HepG2 (cell line): ENCODE measurements around the gene GGT1. TPM values are rescaled to one million over a fixed set of nuclear protein-coding genes. Genes with fewer than 3 reads are reported as not detected.

Experiments used
- AHR ChIP-seq: IDR thresholded peaks from 2 replicates; pipeline ENCODE4 v1.6.1; 2018; ENCODE audit warnings: missing genetic modification reagents, missing compliant biosample characterization
- AKAP8 ChIP-seq: sonication (generic); formaldehyde crosslinking; IDR thresholded peaks from 2 replicates; pipeline ENCODE4 v1.5.1; 2020; ENCODE audit warnings: mild to moderate bottlenecking, missing genetic modification reagents
- CERS6 ChIP-seq: sonication (generic); formaldehyde crosslinking; IDR thresholded peaks from 2 replicates; pipeline ENCODE4 v1.5.0; 2020; ENCODE audit warnings: missing genetic modification reagents
- EED ChIP-seq: sonication (generic); formaldehyde crosslinking; IDR thresholded peaks from 2 replicates; pipeline ENCODE4 v1.5.0; 2020; ENCODE audit warnings: mild to moderate bottlenecking, missing genetic modification reagents
- FOXM1 ChIP-seq: sonication (generic); formaldehyde crosslinking; IDR thresholded peaks from 2 replicates; pipeline ENCODE4 v1.5.0; 2020; ENCODE audit warnings: missing genetic modification reagents
- HDAC2 ChIP-seq: sonication (generic); formaldehyde crosslinking; IDR thresholded peaks from 2 replicates; pipeline ENCODE4 v1.4.0; 2020; ENCODE audit warnings: missing genetic modification reagents
- HDAC6 ChIP-seq: fragments of 200-600 bp; sonication (generic); IDR thresholded peaks from 2 replicates; pipeline ENCODE4 v1.7.0; 2017; ENCODE audit warnings: mild to moderate bottlenecking, antibody characterized with exemption, low read length, low read depth
- KLF11 ChIP-seq: IDR thresholded peaks from 2 replicates; pipeline ENCODE4 v1.6.1; 2016; ENCODE audit warnings: missing compliant biosample characterization
- NFIB ChIP-seq: sonication (generic); formaldehyde crosslinking; IDR thresholded peaks from 2 replicates; pipeline ENCODE4 v1.9.0; 2021; ENCODE audit warnings: missing genetic modification reagents, mild to moderate bottlenecking, borderline replicate concordance
- PAX8 ChIP-seq: sonication (generic); formaldehyde crosslinking; IDR thresholded peaks from 2 replicates; pipeline ENCODE4 v1.8.0; 2022; ENCODE audit warnings: mild to moderate bottlenecking, missing genetic modification reagents, borderline replicate concordance
- REXO4 ChIP-seq: sonication (generic); formaldehyde crosslinking; IDR thresholded peaks from 2 replicates; pipeline ENCODE4 v1.8.0; 2022; ENCODE audit warnings: missing genetic modification reagents, mild to moderate bottlenecking, borderline replicate concordance
- SMARCC2 ChIP-seq: fragments of 450-650 bp; IDR thresholded peaks from 2 replicates; pipeline ENCODE4 v1.6.1; 2017; ENCODE audit warnings: antibody characterized with exemption, mild to moderate bottlenecking
- SP140L ChIP-seq: sonication (generic); formaldehyde crosslinking; IDR thresholded peaks from 2 replicates; pipeline ENCODE4 v1.4.0; 2020; ENCODE audit warnings: missing genetic modification reagents, borderline replicate concordance
- TFE3 ChIP-seq: IDR thresholded peaks from 2 replicates; pipeline ENCODE4 v1.6.1; 2016
- ZBTB38 ChIP-seq: sonication (generic); formaldehyde crosslinking; IDR thresholded peaks from 2 replicates; pipeline ENCODE4 v1.5.1; 2020; ENCODE audit warnings: mild to moderate bottlenecking, missing genetic modification reagents
- ZFP91 ChIP-seq: sonication (generic); formaldehyde crosslinking; IDR thresholded peaks from 2 replicates; pipeline ENCODE4 v1.9.0; 2022; ENCODE audit warnings: missing genetic modification reagents, mild to moderate bottlenecking, borderline replicate concordance
- ZNF17 ChIP-seq: sonication (generic); formaldehyde crosslinking; IDR thresholded peaks from 2 replicates; pipeline ENCODE4 v1.5.0; 2020; ENCODE audit warnings: mild to moderate bottlenecking, missing genetic modification reagents
- ZNF282 ChIP-seq: fragments of 450-650 bp; IDR thresholded peaks from 2 replicates; pipeline ENCODE4 v1.6.1; 2018; ENCODE audit not compliant: partially characterized antibody
- ZNF331 ChIP-seq: sonication (generic); formaldehyde crosslinking; IDR thresholded peaks from 2 replicates; pipeline ENCODE4 v1.4.0; 2020; ENCODE audit warnings: missing genetic modification reagents
- ZNF354B ChIP-seq: sonication (generic); formaldehyde crosslinking; IDR thresholded peaks from 2 replicates; pipeline ENCODE4 v1.8.0; 2022; ENCODE audit warnings: mild to moderate bottlenecking, missing genetic modification reagents
- ZNF557 ChIP-seq: sonication (generic); formaldehyde crosslinking; IDR thresholded peaks from 2 replicates; pipeline ENCODE4 v1.4.0; 2020; ENCODE audit warnings: missing genetic modification reagents
- ZNF792 ChIP-seq: IDR thresholded peaks from 2 replicates; pipeline ENCODE4 v1.6.1; 2016
- polyA plus RNA-seq, 8 experiments: library from polyadenylated mRNA; depleted of rRNA in 3 of 8; stranded (reverse) in 7 of 8; unstranded in 1 of 8; fragments of >200 nt; fragmentation: Illumina TruSeq in 4 of 8; extraction: Trizol in 4 of 8; gene quantifications; 2 replicates each; pipeline versions ENCODE4 v1.2.1 to v1.2.3, GENCODE V29; 2011 to 2016; ENCODE audit warnings: low read depth in 4 of 8, missing spikeins in 1 of 8, mixed read lengths in 1 of 8; ENCODE audit not compliant: insufficient read depth in 1 of 8
- total RNA-seq, 5 experiments: library from RNA; depleted of rRNA; stranded (reverse); fragments of >200 nt; fragmentation: Illumina TruSeq; extraction: Trizol; gene quantifications; 2 replicates each; pipeline ENCODE4 v1.2.3, GENCODE V29; 2016; ENCODE audit warnings: low read depth in 1 of 5
- TF ChIP-seq, protein P1 (sequence below): sonication (generic); formaldehyde crosslinking; IDR thresholded peaks from 2 replicates; pipeline ENCODE4 v1.8.1; 2023; ENCODE audit warnings: mild to moderate bottlenecking, moderate library complexity, missing genetic modification reagents
- TF ChIP-seq, protein P2 (sequence below): IDR thresholded peaks from 2 replicates; pipeline ENCODE4 v1.6.1; 2016; ENCODE audit warnings: mild to moderate bottlenecking

The GGT1 gene
- total and polyA plus RNA-seq, 2 of the 13 experiments (the other 11 are each of a cell fraction or from before 2014, with no cell fraction given), result 29.9 to 103 TPM

- no peak for TF ChIP-seq ZNF354B
- TF ChIP-seq ZBTB38 (CRISPR knock-in tag), result no peak
- TF ChIP-seq FOXM1 (CRISPR knock-in tag), result no peak
- peak; percentile 72; the same call in 1 of the 2 replicates for TF ChIP-seq TFE3
- TF ChIP-seq REXO4 (CRISPR knock-in tag), result no peak
- TF ChIP-seq, protein P1, sequence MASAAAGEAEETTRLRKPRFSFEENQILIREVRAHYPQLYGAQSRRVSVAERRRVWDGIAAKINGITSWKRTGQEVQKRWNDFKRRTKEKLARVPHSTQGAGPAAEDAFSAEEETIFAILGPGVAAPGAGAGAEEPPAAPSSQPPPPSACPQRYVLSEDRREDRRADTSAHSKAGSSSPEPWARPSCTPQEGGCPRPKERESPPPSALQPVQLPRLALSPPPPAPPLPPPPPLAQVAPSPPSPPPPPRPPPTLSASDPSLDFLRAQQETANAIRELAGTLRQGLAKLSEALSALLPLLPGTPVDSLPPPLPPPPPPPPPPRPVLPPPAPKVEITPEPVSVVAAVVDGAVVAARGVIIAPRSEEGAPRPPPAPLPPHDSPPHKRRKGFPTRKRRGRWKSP, result peak; percentile 56; the same call in 1 of the 2 replicates
- no peak for TF ChIP-seq CERS6
- TF ChIP-seq AKAP8, result no peak
- TF ChIP-seq ZNF17 (CRISPR knock-in tag), result no peak
- 0 out of 2 replicates have a peak, but pooled peaks have one; percentile 14 for TF ChIP-seq HDAC6
- no peak for TF ChIP-seq SP140L
- TF ChIP-seq NFIB (CRISPR knock-in tag), result no peak
- TF ChIP-seq ZNF557 (CRISPR knock-in tag), result no peak
- TF ChIP-seq AHR, result no peak
- TF ChIP-seq ZNF331 (CRISPR knock-in tag), result peak; percentile 85; the same call in 1 of the 2 replicates
- TF ChIP-seq HDAC2 (CRISPR knock-in tag), result peak; percentile 94
- no peak for TF ChIP-seq ZNF282
- peak; percentile 52; the same call in 1 of the 2 replicates for TF ChIP-seq ZNF792 (CRISPR knock-in tag)
- no peak for TF ChIP-seq ZFP91 (CRISPR knock-in tag)
- no peak for TF ChIP-seq PAX8 (CRISPR knock-in tag)
- TF ChIP-seq, protein P2, sequence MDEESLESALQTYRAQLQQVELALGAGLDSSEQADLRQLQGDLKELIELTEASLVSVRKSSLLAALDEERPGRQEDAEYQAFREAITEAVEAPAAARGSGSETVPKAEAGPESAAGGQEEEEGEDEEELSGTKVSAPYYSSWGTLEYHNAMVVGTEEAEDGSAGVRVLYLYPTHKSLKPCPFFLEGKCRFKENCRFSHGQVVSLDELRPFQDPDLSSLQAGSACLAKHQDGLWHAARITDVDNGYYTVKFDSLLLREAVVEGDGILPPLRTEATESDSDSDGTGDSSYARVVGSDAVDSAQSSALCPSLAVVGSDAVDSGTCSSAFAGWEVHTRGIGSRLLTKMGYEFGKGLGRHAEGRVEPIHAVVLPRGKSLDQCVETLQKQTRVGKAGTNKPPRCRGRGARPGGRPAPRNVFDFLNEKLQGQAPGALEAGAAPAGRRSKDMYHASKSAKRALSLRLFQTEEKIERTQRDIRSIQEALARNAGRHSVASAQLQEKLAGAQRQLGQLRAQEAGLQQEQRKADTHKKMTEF (CRISPR knock-in tag), result peak; percentile 91
- no peak; the same call in none of the 2 replicates for TF ChIP-seq KLF11 (CRISPR knock-in tag)
- TF ChIP-seq EED (CRISPR knock-in tag), result no peak
- TF ChIP-seq SMARCC2, result no peak
Observed at GRCh38 chr22:24578355-24579257, 24.4 kb upstream of the GGT1 start (continued).
